Central memory CD4-positive, alpha-beta T cell (primary cell): Measurements from ENCODE around the gene LBX1.

Source experiments
- DNase-seq: peaks from one replicate; pipeline ENCODE4 v3.0.0; 2022

Gene LBX1

DNA sequence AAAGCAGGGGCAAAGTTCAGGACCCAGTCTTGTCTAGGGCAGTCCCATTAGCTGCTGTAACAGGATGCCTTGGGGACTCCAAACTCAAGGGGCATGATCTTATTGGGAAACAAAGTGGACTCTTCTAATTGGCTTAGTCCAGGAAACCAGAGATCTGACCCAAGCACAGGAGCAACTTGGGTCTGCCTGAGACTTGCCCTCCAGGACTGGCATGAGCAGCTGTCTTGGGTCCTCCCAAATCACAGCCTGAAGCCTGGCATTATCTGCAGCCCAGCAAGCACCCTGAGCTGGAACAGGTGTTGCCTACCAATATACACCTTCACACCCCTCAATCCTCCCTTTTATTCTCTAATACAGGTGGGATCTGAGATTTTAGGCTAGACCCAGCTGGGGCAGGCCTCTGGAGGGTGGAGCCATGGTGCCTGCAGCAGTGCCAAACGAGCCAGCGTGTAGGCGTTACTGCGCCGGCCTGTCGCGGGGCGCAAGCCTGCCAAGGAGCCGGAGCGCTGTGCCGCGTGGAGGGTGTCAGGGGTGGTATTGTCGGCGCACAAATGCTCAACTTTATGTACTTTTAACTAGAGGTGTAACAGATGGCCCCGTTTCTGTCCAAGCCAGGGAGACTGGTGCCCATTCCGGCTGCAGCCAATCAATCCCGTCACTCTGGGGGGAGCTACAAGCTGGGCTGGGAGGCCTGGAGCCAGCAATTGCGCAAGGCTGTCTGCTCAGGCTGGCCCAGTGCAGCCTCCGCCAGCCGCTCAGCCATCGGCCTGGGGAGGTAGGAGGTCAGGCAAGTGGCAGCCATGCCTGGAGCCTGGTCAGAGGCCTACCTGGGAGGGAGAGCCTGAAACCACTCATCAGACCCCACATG lies 12.8 kb upstream of the LBX1 start:
- no peak for DNase-seq

DNA sequence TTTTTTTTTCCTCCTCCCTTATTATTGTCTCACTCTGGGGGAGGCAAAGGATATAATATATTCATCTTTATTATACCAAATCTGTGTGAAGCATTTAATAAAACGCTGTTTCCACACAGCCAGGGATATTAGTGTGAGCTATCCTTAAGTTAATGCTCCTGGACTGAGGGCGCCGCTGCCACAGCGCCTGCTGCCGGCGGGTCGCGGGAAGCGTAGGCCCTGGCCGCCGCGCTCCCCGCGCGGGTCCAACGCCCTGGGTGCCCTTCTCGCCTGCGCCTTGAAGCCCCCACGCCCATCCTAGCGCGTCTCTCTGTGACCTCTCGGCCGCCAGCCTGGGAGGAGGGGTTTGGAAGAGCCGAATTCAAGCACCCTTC lies 9.5 kb upstream of the LBX1 start:
- no peak for DNase-seq

DNA sequence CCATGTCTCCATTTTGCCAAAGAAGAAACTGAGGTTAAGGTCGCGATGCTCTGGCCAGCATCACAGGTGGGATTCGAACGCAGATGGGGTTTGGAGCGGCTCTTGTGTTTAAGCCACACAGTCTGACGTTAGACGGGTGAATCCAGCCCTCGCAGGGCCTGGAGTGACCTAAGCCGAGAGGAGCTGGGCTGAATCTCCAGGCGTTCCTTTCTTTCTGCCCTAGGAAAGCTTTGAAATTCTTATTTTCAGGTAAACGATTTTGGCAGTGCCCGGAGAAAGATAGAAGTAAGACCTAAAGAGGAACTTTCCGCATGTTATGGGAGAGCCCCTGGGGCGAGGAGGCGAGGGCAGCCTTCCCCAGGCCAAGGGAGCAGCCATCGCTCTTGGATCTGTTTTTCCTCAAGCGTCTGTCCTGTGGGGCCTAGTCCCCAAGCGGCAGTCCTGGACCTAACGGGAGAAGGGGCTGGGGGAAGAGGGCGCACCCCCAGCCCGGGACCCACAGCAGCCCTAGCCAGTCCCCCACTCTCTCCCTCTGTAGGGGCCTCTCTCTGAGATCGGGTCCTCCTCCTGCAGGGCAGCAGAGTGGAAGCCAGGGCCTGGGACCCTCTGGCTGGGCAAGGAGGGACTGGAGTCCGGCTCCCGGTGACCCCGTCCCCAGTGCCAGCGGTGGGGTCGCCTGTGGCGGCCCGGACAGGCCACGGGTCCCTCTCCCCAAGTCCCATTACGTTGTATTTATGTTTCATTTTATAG lies 8.9 kb upstream of the LBX1 start:
- DNase-seq = no peak

DNA sequence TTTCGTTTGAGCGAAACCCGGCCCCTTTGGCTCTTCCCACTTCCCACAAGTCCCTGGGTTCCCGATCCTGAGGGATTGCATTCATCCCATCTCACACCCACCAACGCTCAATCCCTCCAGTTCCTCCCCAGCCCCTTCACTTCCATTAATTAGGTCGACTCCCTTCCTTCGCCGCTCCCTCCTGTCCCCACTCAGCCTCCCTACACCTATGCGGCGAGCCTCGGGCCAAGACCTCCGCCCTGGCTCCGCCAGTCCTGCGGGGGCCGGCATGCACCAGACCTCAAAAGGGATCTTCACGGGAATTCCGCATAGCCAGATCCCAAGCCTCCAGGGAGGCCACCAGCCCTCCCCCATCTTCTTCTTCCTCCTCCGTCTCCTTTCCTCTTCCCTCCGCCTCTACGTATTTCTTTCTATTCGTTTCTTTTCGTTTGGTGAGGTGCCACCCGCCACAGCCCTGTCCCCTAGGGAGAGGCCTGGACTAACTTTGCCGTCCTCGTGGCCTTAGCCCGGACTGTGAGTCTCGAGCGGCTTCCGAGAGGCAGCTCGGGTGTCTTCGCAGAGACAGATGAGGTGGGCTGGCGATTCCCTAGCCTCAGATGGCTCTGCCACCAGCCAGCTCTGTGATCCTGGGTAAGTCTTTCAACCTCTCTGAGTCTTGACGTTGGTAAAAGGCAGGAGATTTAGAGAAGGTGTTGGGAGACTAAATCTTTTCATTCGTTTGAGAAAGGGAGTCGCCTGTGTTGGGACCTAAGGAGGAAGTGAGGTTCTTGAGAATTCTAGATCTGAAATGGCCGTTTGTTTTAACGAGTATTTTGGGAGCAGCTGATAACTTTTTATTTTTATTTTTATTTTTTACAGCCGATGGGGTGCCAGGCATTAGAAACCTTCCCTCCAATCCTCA lies 8.1 kb upstream of the LBX1 start:
- no peak for DNase-seq

DNA sequence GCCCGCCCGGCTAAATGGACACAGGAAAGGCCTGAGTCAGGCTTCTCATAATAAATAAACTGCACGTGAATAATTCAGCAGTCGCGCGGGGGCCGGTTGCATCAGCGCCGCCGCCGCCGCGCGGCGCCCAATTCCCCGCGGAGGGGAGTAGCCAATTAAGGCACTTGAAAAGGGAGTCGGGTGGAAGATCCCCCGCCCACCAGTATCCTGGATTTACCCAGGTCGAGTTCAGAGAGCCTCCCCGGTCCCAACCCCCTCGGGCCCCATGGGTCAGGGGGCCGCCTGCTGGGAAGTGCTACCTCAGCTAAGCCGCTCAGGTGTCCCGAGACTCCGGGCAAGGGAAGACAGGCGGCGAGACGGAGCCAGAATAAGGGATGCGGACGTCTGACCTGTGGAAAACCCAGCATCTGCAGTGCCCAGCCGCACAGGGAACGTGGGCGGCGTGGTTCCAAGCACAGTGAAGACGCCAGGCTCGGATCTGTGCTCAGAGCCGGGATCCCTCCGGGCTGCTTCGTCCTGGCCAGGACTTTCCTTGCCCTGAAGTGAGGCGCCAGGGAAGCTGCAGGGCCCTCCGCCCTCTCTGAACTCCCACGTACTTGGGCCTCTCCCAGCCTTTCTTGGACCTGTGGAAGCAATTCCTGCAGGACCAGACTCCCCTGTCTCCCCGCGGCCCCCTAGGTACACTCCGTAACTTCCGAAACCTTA lies 7.3 kb upstream of the LBX1 start:
- no peak for DNase-seq

DNA sequence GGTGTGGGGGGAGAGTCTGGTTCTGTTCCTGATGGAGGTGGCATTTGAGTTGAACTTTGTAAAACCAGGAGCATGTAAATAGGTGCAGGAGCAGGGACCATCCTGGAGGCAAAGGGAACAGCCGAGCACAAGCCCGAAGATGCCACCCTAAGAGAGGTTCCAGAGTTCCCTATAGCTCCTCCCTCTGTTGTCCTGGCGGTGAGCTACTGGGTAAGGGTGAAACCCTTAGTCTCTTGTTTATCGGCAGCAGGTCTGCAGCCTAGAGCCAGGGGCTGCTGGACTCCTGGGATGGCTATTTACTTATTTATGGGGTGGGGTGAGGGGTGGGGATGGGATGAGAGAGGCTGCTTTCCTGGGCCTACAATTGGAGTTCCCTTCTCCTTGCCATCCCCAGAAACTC lies 6.5 kb upstream of the LBX1 start:
- no peak for DNase-seq

DNA sequence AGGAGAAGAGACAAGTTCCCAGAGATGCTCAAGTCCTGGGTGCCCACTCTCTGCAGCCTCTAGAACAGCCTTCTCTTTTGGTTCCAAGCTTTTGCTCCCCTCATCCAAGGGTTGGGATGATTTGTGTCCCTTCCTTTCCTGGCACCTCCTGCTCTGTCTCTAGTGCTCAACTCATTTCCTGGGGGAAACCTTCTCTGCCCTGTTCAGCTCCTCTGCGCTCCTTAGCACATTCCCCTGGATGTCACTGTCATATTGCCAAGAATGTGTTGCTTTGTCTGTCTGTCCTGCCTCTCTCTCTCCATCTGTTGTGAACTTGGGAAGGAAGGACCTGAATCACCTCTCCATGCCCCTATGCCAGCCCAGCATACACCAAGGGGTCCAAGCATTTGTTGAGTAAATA lies 5.1 kb upstream of the LBX1 start:
- no peak for DNase-seq

DNA sequence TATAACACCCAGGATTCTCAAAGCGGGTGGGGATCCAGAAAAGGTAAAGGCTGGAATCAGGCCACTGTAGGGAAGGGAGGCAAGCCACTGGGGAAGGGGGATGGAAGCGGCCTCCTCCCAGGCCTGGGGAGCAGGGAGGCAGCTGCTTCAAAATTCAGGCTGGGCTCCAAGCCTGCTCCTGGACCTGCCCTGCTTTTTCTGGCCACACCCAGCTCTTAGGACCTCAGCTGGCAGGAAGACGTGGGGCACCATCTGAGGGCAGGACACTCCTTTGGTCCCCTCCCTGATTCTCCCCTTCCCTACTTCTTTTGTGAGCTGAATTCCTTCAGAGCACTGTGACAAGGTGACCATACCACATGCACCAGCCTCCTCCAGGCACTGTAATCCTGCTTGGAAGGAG lies 4.6 kb upstream of the LBX1 start:
- DNase-seq = no peak

DNA sequence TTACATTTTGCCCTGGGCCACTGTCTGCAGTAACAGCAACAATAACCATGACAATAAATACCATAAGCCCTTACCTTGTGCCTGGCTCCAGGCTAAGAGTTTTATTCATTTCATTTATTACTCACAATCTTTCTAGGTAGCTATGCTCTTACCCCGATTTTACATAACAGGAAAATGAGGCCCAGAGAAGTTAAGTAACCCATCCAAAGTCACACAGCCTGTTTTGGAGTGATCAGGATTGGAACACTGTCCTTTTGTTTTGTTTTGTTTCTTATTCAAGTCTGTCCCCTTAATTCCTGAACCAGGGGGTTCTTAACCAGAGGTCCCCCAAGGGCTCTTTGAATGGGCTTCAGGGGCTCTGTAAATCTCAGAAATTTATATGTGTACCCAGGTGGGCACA lies 4.2 kb upstream of the LBX1 start:
- DNase-seq = no peak

DNA sequence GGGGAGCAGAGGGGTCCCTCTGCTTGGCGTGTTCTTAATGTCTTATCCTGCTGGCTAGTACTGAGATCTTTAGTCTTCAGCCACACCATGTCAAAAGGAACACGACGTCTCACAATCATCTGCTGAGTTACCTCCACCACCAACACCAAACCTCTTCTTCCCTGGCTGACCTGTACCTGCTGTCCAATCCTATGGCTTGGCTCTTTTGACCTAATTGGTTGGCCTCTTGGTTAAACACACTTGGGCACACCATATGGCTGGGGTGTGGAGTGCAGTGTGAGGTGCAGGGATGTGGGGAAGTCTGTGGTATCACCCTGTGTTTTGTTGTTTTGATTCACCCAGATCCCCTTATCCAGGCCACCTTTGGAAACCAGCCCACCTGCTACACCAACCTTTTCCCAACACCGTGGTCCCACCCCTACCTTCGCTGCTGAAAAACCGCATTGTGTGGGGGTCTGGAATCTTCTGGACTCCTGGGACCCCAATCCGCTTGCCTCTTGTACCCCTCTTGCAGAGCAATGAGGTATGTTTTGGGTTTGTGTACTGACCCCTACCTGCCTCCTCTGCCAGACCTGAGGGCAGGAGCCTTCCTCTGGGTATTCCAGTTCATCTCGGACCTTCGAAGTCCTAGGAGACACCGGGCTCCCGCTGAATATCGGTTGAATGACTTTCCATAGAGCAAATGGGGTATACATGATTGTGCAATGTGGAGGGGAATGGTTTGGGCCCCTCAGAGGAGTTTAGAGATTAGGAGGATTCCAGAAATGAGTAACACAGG lies 2.8 kb upstream of the LBX1 start:
- DNase-seq = no peak

DNA sequence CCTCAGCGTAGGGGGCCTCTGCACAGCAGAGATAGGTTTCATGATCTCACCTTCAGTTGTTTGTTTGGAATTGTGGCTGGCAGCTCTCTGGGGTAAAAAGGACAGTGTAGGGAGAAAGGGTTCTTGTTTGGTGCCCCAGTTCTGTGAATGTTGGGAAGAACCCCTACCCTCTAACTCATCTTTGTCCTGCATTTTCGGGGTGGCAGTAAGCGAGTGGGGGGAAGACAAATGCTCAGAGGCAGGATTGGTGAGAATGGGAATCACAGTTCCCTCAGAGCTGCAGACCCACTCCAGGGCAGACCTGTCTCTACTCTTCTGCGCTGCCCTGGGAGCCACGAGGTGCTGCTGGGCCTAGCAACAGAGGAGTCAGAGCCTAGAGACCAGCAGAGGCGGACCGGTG lies 1.8 kb upstream of the LBX1 start:
- no peak for DNase-seq

DNA sequence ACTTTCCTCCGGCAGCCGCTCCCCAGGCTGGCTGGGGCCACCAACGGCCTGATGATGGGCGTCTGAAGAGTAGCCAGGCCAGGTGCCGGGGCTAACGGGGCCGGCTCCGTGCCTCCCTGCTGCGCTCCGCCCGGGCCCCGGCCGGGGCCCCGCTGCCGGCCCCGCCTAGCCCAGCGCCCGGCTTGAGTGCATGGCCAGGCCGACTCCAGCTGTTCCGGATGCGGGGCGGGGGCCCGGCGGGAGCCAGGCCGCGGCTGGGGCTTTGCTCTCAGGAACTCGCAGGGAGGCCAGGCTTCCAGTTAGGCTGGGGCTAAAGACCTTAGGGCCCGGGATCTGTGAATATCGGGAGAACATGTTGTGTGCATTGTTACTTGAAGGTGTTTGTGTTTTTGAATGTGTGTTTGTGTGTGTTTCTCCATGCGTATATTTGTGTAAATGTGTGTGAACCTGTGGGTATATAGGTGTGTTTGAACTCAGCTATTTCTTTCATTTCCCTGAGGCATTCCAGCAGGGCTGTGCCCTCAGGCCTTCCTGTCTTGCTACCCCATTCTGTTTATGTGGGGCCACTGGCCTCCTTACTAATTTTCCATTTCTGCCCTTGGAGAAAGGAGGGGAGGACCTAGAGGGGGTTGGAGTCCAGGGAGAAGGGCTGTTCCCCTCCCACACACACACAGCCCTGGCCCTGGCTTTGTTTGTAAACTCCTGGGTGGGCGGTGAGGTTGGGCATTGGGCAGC lies 1.1 kb upstream of the LBX1 start:
- no peak for DNase-seq

DNA sequence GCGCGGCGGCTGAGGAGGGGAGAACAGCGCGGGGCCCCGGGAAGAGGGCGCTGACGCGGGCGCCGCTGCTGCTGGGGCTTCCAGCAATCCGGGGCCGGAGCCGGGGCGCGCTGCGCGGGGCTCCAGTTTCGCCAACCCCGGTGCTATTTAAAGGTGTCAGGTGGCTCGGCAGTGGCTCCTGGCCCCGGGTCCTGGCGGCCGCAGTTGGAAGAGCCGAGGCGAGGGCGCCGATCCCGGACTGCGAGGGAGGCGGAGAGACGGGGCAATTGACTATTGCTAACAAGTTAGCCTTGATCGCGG lies 347 bp downstream of the LBX1 start:
- no peak for DNase-seq

DNA sequence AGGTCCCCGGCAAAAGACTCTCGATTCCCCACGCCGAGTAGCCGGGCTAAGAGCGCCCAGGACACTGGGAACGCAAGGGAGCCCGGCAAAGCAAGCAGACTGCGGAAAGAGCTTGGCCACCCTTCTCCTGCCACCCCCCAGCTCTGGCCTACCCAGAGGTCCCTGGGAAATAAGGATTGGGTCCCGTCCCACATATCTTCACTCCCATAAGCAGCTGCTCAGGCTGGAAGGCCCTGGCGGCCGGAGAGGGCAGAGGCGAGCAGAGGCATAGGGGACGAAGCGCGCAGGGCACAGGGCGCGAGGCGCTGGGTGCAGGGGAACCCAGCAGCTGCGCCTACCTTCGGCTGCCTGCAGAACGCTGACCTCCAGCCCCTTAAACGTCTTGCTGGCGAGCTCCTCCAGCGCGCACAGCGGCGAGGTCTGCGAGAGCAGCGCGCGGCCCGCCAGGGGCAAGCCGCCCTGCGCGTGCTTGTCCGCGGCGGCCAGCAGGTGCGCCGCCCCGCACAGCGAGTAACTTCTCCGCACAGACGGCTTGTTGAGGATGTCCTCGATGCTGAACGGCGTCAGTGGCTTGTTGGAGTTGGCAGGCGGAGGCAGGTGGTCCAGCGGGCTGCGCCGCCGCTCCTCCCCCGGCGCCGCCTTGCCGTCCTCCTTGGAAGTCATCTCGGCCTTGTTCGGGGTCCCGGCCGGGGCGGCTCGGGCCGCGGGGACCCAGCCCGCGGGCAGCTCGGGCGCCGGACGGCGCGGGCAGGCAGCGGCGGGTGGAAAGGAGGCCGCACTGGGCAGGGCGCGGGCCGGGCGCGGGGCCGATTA lies 904 bp downstream of the LBX1 start:
- no peak for DNase-seq

DNA sequence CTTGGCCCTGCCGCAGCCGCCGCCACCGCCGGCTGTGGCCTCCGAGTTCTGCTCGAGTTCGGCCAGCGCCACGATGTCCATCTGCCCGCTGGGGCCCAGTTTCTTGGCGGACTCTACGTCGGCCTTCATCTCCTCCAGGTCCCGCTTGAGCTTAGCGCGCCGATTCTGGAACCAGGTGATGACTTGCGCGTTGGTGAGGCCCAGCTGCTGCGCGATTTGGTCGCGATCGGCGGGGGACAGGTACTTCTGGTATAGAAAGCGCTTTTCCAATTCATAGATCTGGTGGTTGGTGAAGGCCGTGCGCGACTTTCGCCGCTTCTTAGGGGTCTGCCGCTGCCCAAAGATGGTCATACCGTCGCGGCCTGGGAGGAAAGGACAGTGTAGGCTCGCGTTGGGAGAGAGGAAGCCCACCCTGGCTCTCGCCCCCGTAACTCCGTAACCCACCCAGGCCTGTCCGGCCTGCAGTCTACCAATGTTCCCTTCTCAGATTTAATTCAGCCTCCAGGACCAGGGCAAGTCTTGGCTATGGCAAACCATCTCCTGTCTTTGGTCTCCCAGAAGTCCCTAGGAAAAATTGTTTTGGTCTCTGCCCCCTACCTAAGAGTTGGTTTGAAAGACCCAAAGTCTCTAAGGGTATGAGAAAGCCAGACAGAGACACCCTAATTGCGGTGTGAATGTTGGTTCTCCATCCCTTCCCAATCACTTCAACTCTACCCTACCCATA lies 1.7 kb downstream of the LBX1 start:
- DNase-seq = no peak

DNA sequence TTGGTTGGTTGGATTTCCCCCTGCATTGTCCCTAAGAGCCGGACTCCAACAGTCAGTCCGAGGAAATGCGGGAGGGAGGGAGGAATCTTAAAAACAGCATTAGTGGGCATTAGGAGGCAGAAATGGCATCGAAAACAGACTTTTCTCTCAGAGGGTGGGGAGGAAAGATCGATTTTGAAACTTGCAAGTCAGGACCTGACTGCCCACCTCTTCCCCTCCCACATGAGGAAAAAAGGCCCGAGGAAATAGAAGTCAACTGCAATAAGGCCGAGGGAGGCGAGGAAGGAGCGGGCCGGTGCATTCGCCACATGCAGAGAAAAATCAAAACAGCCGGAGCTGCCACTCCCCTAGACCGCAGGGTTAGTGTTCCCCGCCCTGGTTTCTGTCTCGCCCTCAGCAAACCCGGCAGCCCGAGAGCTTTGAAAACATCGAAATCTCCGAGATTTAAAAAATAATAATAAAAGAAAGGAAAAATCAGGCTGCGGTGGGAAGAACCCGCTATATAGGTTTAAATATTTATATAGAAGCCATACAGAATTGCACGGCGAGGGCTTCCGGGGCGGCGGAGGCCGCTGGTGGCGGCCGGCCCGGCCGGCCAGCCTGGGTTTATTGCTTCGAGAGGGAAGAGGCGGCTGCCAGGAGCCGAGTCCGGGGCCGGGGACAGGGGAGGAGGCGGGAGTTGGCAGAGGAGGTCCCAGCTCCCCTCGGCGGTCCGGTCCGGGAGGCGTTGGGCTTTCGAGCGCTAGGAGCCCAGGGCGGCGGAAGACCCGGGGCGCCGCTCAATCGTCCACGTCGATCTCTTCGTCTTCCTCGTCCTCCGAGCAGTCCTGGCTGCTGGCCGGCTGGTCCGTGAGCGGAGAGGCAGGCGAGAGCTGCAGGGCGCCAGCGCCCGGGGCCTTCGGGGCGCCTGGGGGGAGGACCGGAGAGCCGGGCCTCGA lies 2.5 kb downstream of the LBX1 start:
- DNase-seq = no peak

DNA sequence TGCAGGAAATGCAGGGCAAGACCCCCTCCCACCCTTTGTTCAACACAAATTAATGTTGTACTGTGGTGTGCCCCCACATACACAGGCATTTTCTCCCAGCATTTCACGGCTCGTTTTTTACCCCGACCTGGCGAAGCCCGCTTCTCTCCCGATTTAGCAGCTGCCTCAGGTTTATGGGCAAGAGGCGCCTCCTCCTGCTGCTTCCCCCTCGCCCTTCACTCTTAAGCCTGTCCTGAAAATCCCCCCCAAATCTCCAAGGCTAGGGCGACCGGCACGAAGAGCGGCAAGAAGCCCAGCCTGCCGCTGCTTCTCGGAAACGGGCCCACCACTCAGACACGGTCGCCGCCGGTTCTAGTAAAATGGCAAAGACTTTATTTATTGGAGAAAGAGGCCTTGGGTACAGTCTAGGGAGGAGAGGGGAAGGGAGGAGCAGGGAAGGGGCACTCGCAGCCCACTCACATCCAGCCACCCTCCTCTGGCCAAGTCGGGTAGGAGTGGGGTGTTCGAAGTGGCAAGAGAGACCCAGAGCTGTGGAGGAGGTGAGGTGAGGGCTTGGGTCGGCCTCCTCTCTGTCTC lies 3.3 kb downstream of the LBX1 start:
- DNase-seq = no peak
